K562 (cell line): Measurements from ENCODE around the gene RARG. TPM values are rescaled to one million over a fixed set of nuclear protein-coding genes. Genes with fewer than 3 reads are reported as not detected.

Experiments used
- ATAC-seq: fragments of 200-7000 bp; cut with Tn5 transposase; 3 replicates; pipeline ENCODE4 v1.9.1; 2020; ENCODE audit warnings: moderate library complexity
- BruUV-seq: library from RNA; stranded (reverse); fragments of 400-500 nt; replicated peaks from 2 replicates; lab custom pipeline; 2021; lab: Mats Ljungman, UMichigan
- CTCF ChIA-PET: fragments of 300-600 bp; formaldehyde crosslinking; extraction: SDS; loops from one replicate; lab custom pipeline; 2021; ENCODE audit warnings: low intra/inter-chr PET ratio; lab: Yijun Ruan, JAX
- POLR2A ChIA-PET: fragments of 300-600, 350-650 bp; sonication (Branson Sonifier 250); formaldehyde crosslinking; extraction: SDS; loops from one replicate; lab custom pipeline; 2021; ENCODE audit warnings: antibody characterized with exemption, inconsistent platforms; lab: Yijun Ruan, JAX
- DNase-seq, 4 experiments: peaks; one replicate each; pipeline versions ENCODE4 v3.0.0 to v3.0.0-alpha.2; 2011 to 2018; ENCODE audit warnings: low spot score in 3 of 4, mixed read lengths in 3 of 4; ENCODE audit errors: extremely low read depth in 1 of 4
- FAIRE-seq: peaks from 2 replicates; lab custom pipeline; 2011; peaks lifted over from hg19 to GRCh38; lab: Jason Lieb, UNC
- H2AFZ ChIP-seq: 2 replicates; pipeline ENCODE4 v1.6.0; 2011; ENCODE audit warnings: low read depth, low read length, control low read depth, inconsistent platforms
- H3K27ac ChIP-seq: fragments of 200-600 bp; 3 replicates; pipeline ENCODE4 v1.8.0; 2011; ENCODE audit warnings: low read depth, mild to moderate bottlenecking, control low read depth, inconsistent platforms, low read length, moderate library complexity, mixed read lengths; ENCODE audit errors: extremely low read depth
- H3K27me3 ChIP-seq, 2 experiments: fragments of 300-600 bp in 1 of 2; 2 replicates in 1 of 2; 3 replicates in 1 of 2; pipeline versions ENCODE4 v1.6.0 to v1.8.0; 2011; ENCODE audit warnings: inconsistent platforms in 2 of 2, low read length in 2 of 2, mild to moderate bottlenecking in 1 of 2, mixed read lengths in 1 of 2, moderate library complexity in 1 of 2; ENCODE audit not compliant: control insufficient read depth in 2 of 2, insufficient read depth in 2 of 2
- H3K36me3 ChIP-seq: fragments of 300-600 bp; 3 replicates; pipeline ENCODE4 v1.8.0; 2011; ENCODE audit warnings: mild to moderate bottlenecking, low read length, inconsistent platforms; ENCODE audit not compliant: control insufficient read depth, insufficient read depth
- H3K4me1 ChIP-seq, 2 experiments: fragments of 200-600 bp in 1 of 2; replicated peaks in 1 of 2; 2 replicates in 1 of 2; 3 replicates in 1 of 2; pipeline versions ENCODE4 v1.5.1 to v1.8.0; 2011; ENCODE audit warnings: inconsistent platforms in 2 of 2, low read length in 2 of 2, mild to moderate bottlenecking in 1 of 2, mixed read lengths in 1 of 2, moderate library complexity in 1 of 2; ENCODE audit not compliant: control insufficient read depth in 2 of 2, insufficient read depth in 2 of 2
- H3K4me2 ChIP-seq: 2 replicates; pipeline ENCODE4 v1.6.1; 2011; ENCODE audit warnings: low read length, control low read depth, inconsistent platforms, mixed read lengths; ENCODE audit not compliant: insufficient read depth
- H3K4me3 ChIP-seq: fragments of 200-600 bp; sonication (generic), shearing (Covaris generic); 2 replicates; pipeline ENCODE4 v1.5.1; 2016; ENCODE audit warnings: control low read depth, inconsistent platforms
- H3K79me2 ChIP-seq: fragments of 200-600 bp; 3 replicates; pipeline ENCODE4 v1.8.0; 2011; ENCODE audit warnings: low read length, inconsistent platforms; ENCODE audit not compliant: control insufficient read depth, insufficient read depth
- H3K9ac ChIP-seq, 2 experiments: 2 replicates each; pipeline versions ENCODE4 v1.6.0 to v1.6.1; 2011; ENCODE audit warnings: low read depth in 2 of 2, low read length in 2 of 2, control low read depth in 1 of 2, inconsistent platforms in 1 of 2, mild to moderate bottlenecking in 1 of 2, mixed read lengths in 1 of 2; ENCODE audit not compliant: insufficient read depth in 1 of 2
- H3K9me1 ChIP-seq: one replicate; pipeline ENCODE4 v1.6.0; 2011; ENCODE audit warnings: inconsistent platforms, mild to moderate bottlenecking, low read length, moderate library complexity; ENCODE audit not compliant: control insufficient read depth, insufficient read depth
- H3K9me3 ChIP-seq: replicated peaks from 2 replicates; pipeline ENCODE4 v1.5.1; 2011; ENCODE audit warnings: low read depth, low read length, inconsistent platforms; ENCODE audit not compliant: control insufficient read depth, insufficient read depth
- H4K20me1 ChIP-seq: replicated peaks from 2 replicates; pipeline ENCODE4 v1.6.1; 2011; ENCODE audit warnings: low read length, inconsistent platforms, mixed read lengths; ENCODE audit not compliant: control insufficient read depth, insufficient read depth
- ADNP ChIP-seq: fragments of 200-800 bp; sonication (Bioruptor generic); IDR thresholded peaks from 2 replicates; pipeline ENCODE4 v1.6.1; 2016; ENCODE audit warnings: missing genetic modification characterization, missing compliant biosample characterization
- ARID1B ChIP-seq: fragments of 450-650 bp; IDR thresholded peaks from 2 replicates; pipeline ENCODE4 v1.6.1; 2016; ENCODE audit warnings: antibody characterized with exemption, mild to moderate bottlenecking, inconsistent platforms
- CBFA2T3 ChIP-seq: fragments of 450-650 bp; IDR thresholded peaks from 2 replicates; pipeline ENCODE4 v1.6.1; 2017
- EZH2 ChIP-seq: IDR thresholded peaks from 2 replicates; pipeline ENCODE4 v1.6.1; 2012; ENCODE audit warnings: low read depth, mild to moderate bottlenecking, inconsistent platforms, low read length, borderline replicate concordance
- HNRNPUL1 ChIP-seq: fragments of 200-400 bp; formaldehyde crosslinking; IDR thresholded peaks from 2 replicates; pipeline ENCODE4 v1.6.1; 2017; ENCODE audit warnings: low read length
- KDM5B ChIP-seq: fragments of 200-600 bp; sonication (generic); IDR thresholded peaks from 2 replicates; pipeline ENCODE4 v1.6.1; 2012; ENCODE audit warnings: low read depth, mild to moderate bottlenecking, moderate library complexity, low read length, control low read depth, inconsistent platforms; ENCODE audit not compliant: insufficient replicate concordance
- KLF16 ChIP-seq: IDR thresholded peaks from 2 replicates; pipeline ENCODE4 v1.6.1; 2016; ENCODE audit warnings: antibody characterized with exemption
- MYNN ChIP-seq, 2 experiments: sonication (generic); formaldehyde crosslinking in 1 of 2; IDR thresholded peaks; 2 replicates each; pipeline versions ENCODE4 v1.5.0 to v1.6.1; 2016 to 2020; ENCODE audit warnings: antibody characterized with exemption in 1 of 2, missing genetic modification reagents in 1 of 2
- PHB ChIP-seq: fragments of 250-450 bp; sonication (Bioruptor Pico); IDR thresholded peaks from 2 replicates; pipeline ENCODE4 v1.5.0; 2021
- POLR2A ChIP-seq: fragments of 450-650 bp; conservative IDR thresholded peaks from 2 replicates; pipeline ENCODE4 v1.6.1; 2016
- TAF15 ChIP-seq: fragments of 200-400 bp; formaldehyde crosslinking; IDR thresholded peaks from 2 replicates; pipeline ENCODE4 v1.6.1; 2017; ENCODE audit warnings: mild to moderate bottlenecking, low read depth, low read length, moderate library complexity
- TBP ChIP-seq: optimal IDR thresholded peaks from 2 replicates; pipeline ENCODE3; 2011; ENCODE audit warnings: low read depth, low read length, improper control_type of control experiment
- ZBTB7A ChIP-seq: IDR thresholded peaks from 2 replicates; pipeline ENCODE4 v1.6.1; 2011; ENCODE audit warnings: low read depth, mild to moderate bottlenecking, low read length, moderate library complexity, borderline replicate concordance; ENCODE audit not compliant: control insufficient read depth
- ZNF12 ChIP-seq: sonication (generic); formaldehyde crosslinking; IDR thresholded peaks from 2 replicates; pipeline ENCODE4 v1.4.0; 2020; ENCODE audit warnings: mild to moderate bottlenecking, missing genetic modification reagents
- ZNF134 ChIP-seq: fragments of 250-450 bp; sonication (Bioruptor Pico); conservative IDR thresholded peaks from 2 replicates; pipeline ENCODE4 v1.4.0; 2020
- ZNF165 ChIP-seq: fragments of 250-450 bp; sonication (Bioruptor Pico); IDR thresholded peaks from 2 replicates; pipeline ENCODE4 v1.4.0; 2020; ENCODE audit warnings: borderline replicate concordance
- ZNF766 ChIP-seq: fragments of 200-800 bp; sonication (Bioruptor generic); conservative IDR thresholded peaks from 2 replicates; pipeline ENCODE4 v1.6.1; 2016; ENCODE audit warnings: missing genetic modification characterization, missing compliant biosample characterization
- WGBS: fragments of 100-300 bp; shearing (Covaris generic); methylation state at CpG from one replicate; pipeline ENCODE4 v1.1.6; 2016; ENCODE audit warnings: low coverage, mixed read lengths; ENCODE audit not compliant: insufficient coverage; ENCODE audit errors: missing lambda C conversion rate; 5-methylcytosine and 5-hydroxymethylcytosine counted together
- in situ Hi-C: fragments of 300-500 bp; cut with MboI; formaldehyde crosslinking; loops from 4 replicates; pipeline ENCODE4 v1.15.0; 2018; ENCODE audit warnings: inconsistent platforms, mixed read lengths
- intact Hi-C: fragments of 100-400 bp; cut with micrococcal nuclease; formaldehyde crosslinking; loops from 2 replicates; pipeline ENCODE4 v1.14.2; 2022
- polyA plus RNA-seq, 8 experiments: library from polyadenylated mRNA; depleted of rRNA in 4 of 8; stranded (reverse) in 5 of 8; unstranded in 3 of 8; fragments of >200 nt; fragmentation: Nextera tagmentation in 2 of 8; fragmentation: Illumina TruSeq in 1 of 8; extraction: Ambion mirVana in 2 of 8; extraction: Trizol in 1 of 8; gene quantifications; 2 replicates each; pipeline versions ENCODE4 v1.2.1 to v1.2.3, GENCODE V29; 2011 to 2014; ENCODE audit warnings: inconsistent platforms in 1 of 8, missing spikeins in 1 of 8
- total RNA-seq, 7 experiments: library from RNA; depleted of rRNA in 6 of 7; stranded (reverse); fragments of >200 nt in 6 of 7; fragmentation: Illumina TruSeq in 2 of 7; extraction: Trizol in 2 of 7; gene quantifications; 2 replicates each; pipeline versions ENCODE4 v1.2.1 to v1.2.3, GENCODE V29; 2011 to 2021; ENCODE audit warnings: low replicate concordance in 1 of 7
- TF ChIP-seq, protein P1 (sequence below), 3 experiments: fragments of 200-800 bp in 1 of 3; sonication (Bioruptor generic) in 1 of 3; sonication (generic) in 1 of 3; formaldehyde crosslinking in 1 of 3; IDR thresholded peaks; 2 replicates each; pipeline versions ENCODE4 v1.6.1 to v1.8.0; 2016 to 2022; ENCODE audit warnings: mild to moderate bottlenecking in 2 of 3, missing compliant biosample characterization in 2 of 3, missing genetic modification characterization in 2 of 3, missing genetic modification reagents in 1 of 3
- TF ChIP-seq, protein P2 (sequence below): fragments of 200-800 bp; sonication (Bioruptor generic); IDR thresholded peaks from 2 replicates; pipeline ENCODE4 v1.6.1; 2017; ENCODE audit warnings: missing genetic modification characterization, missing compliant biosample characterization

RARG gene
- total and polyA plus RNA-seq, 9 of the 15 experiments (the other 6 are each of a cell fraction or from before 2014, with no cell fraction given), result 0.18 to 7.6 (median 3.8) TPM

DNA sequence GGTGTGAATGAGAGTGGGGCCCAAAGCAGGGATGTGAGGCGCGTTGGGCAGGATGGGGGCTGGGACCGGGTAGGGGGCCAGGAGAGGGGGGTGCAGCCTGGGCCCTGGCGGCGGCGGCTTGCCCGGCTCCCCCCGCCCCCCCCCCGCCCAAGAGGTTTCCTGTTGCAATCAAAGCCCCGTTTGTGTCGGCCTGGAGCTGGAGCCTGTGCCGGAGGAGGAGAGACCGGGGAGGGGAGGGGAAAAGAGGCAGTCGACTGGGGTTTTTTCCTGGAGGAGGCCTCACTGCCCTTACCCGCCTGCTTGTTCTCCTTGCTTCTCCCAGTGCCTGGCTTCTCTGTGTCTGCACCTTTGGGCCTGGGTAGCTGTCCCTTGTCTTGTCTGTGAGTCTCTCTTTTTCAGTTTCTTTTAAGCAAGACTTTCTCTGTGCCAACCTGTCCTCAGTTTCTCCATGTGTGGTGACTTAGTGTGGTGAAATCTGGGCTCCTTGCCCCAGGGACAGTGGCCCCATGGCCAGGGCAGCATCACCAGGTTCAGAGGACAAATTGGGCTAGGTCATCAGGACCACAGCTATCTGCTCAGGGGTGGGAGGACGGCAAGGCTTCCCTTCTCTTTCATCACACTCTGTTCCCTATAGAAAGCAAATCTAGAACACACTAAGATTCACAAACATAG is 8.5 kb downstream of the RARG start:
- in situ Hi-C loops, result no loop called here
- POLR2A ChIA-PET, result interaction anchor here (1.0 kb wide), 2 partner anchors 44 to 46 kb away, joined by 3 to 4 read pairs; no protein-coding TSS in a partner anchor
- Histone ChIP-seq H3K9ac (peak overlapping the region in 1 of 2 experiments; percentile 81; a peak in 2 of 4 replicates), H2AFZ (peak overlapping the region; percentile 34), H3K79me2 (peaks cover 11% of the 10 kb centered on the region), H4K20me1 (no peaks in the 10 kb centered on the region), H3K27me3 (no peaks in the 10 kb centered on the region), H3K9me1 (no peaks in the 10 kb centered on the region), H3K4me1 (peaks cover 39 to 66% of the 10 kb centered on the region in 2 experiments), H3K27ac (no peak overlapping the region), H3K9me3 (no peaks in the 10 kb centered on the region), H3K4me2 (no peak overlapping the region), H3K4me3 (no peak overlapping the region), H3K36me3 (no peaks in the 10 kb centered on the region)
- no peak for ATAC-seq
- TF ChIP-seq CBFA2T3 (no peak), ZNF134 (CRISPR knock-in tag) (no peak), TBP (no peak), EZH2 (no peak), ZNF12 (CRISPR knock-in tag) (no peak), ADNP (tag) (no peak), ARID1B (no peak), TAF15 (no peak), ZNF766 (peak; percentile 59; the same call in 1 of the 2 replicates), HNRNPUL1 (no peak), MYNN (IDR thresholded peaks at IDR 0.05) (no peak), MYNN (CRISPR knock-in tag; IDR thresholded peaks at IDR 0.05) (no peak), PHB (CRISPR knock-in tag) (no peak), ZNF165 (no peak), KDM5B (no peak), ZBTB7A (peak; percentile 38; the same call in 1 of the 2 replicates), KLF16 (no peak), POLR2A (no peak)
- TF ChIP-seq, protein P1, sequence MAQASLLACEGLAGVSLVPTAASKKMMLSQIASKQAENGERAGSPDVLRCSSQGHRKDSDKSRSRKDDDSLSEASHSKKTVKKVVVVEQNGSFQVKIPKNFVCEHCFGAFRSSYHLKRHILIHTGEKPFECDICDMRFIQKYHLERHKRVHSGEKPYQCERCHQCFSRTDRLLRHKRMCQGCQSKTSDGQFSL (CRISPR knock-in tag; IDR thresholded peaks at IDR 0.05), result peak; percentile 53; the same call in 1 of the 2 replicates
- TF ChIP-seq, protein P1 (tag; IDR thresholded peaks at IDR 0.05), result peak in 1 of 2 experiments; percentile 53; a peak in 1 of 4 replicates
- TF ChIP-seq, protein P2, sequence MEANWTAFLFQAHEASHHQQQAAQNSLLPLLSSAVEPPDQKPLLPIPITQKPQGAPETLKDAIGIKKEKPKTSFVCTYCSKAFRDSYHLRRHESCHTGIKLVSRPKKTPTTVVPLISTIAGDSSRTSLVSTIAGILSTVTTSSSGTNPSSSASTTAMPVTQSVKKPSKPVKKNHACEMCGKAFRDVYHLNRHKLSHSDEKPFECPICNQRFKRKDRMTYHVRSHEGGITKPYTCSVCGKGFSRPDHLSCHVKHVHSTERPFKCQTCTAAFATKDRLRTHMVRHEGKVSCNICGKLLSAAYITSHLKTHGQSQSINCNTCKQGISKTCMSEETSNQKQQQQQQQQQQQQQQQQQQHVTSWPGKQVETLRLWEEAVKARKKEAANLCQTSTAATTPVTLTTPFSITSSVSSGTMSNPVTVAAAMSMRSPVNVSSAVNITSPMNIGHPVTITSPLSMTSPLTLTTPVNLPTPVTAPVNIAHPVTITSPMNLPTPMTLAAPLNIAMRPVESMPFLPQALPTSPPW, result peak; percentile 66; the same call in 1 of the 2 replicates
- intact Hi-C loops, result no loop called here
- DNase-seq, result peak in 2 of 4 experiments; percentile 42 to 54
- no TSS peak for BruUV-seq
- WGBS, result 21% methylated on average over 2 of the region's 16 CpGs
- FAIRE-seq, result no peak
- CTCF ChIA-PET, result no interaction called here
